GM10266 (cell line): ENCODE results near the gene ERC2.

ENCODE experiments used
- DNase-seq: peaks from one replicate; pipeline ENCODE4 v3.0.0; 2012; ENCODE audit errors: extremely low spot score
- CTCF ChIP-seq: IDR thresholded peaks from 2 replicates; pipeline ENCODE4 v1.5.1; 2012; ENCODE audit warnings: mild to moderate bottlenecking, low read depth; ENCODE audit not compliant: control insufficient read depth, insufficient read depth; ENCODE audit errors: missing control alignments

ERC2 gene

GRCh38 chr3:55826731-55827496 lies 641.4 kb downstream of the ERC2 start:
- no peak for TF ChIP-seq CTCF
- DNase-seq: no peak

GRCh38 chr3:55826097-55826496 lies 642.2 kb downstream of the ERC2 start:
- no peak for TF ChIP-seq CTCF
- no peak for DNase-seq

GRCh38 chr3:55824406-55824805 lies 643.9 kb downstream of the ERC2 start:
- no peak for TF ChIP-seq CTCF

GRCh38 chr3:55823829-55824228 lies 644.4 kb downstream of the ERC2 start:
- no peak for TF ChIP-seq CTCF

More at GRCh38 chr3:55824406-55824805, 643.9 kb downstream of the ERC2 start:
- no peak for DNase-seq

GRCh38 chr3:55823001-55823400 lies 645.3 kb downstream of the ERC2 start:
- TF ChIP-seq CTCF: no peak
- no peak for DNase-seq

More at GRCh38 chr3:55823829-55824228, 644.4 kb downstream of the ERC2 start:
- no peak for DNase-seq

- TF ChIP-seq CTCF: no peak
- no peak for DNase-seq
These were observed 649.3 kb downstream of the ERC2 start for GRCh38 chr3:55819005-55819404.

- TF ChIP-seq CTCF: no peak
- DNase-seq: no peak
These were observed 649.8 kb downstream of the ERC2 start for GRCh38 chr3:55818485-55818884.
